CD14-positive monocyte (primary cell): ENCODE measurements around the gene CBLIF. TPM values are rescaled to one million over a fixed set of nuclear protein-coding genes. Genes with fewer than 3 reads are reported as not detected.

Experiments
- DNase-seq, 3 donors: peaks; one replicate each; pipeline ENCODE4 v3.0.0-alpha.2; 2011 to 2022
- H2AFZ ChIP-seq: 2 replicates; pipeline ENCODE4 v1.6.0; 2012; ENCODE audit warnings: mild to moderate bottlenecking, low read depth, low read length, inconsistent platforms; ENCODE audit not compliant: insufficient read depth, poor library complexity, severe bottlenecking
- H3K27ac ChIP-seq, 2 donors: 1 replicate in 1 of 2; 2 replicates in 1 of 2; pipeline ENCODE4 v1.5.1; 2012 to 2013; ENCODE audit warnings: low read length in 2 of 2, control low read depth in 1 of 2, inconsistent platforms in 1 of 2, low read depth in 1 of 2, mild to moderate bottlenecking in 1 of 2
- H3K27me3 ChIP-seq, 2 donors: one replicate each; pipeline versions ENCODE4 v1.6.0 to v1.6.1; 2011 to 2013; ENCODE audit warnings: low read length in 2 of 2; ENCODE audit not compliant: control insufficient read depth in 2 of 2, insufficient read depth in 2 of 2
- H3K36me3 ChIP-seq, 2 donors: replicated peaks in 1 of 2; 1 replicate in 1 of 2; 2 replicates in 1 of 2; pipeline versions ENCODE4 v1.5.1 to v1.6.1; 2012 to 2013; ENCODE audit warnings: low read length in 2 of 2, control low read depth in 1 of 2, inconsistent platforms in 1 of 2, mild to moderate bottlenecking in 1 of 2; ENCODE audit not compliant: insufficient read depth in 2 of 2, control insufficient read depth in 1 of 2
- H3K4me1 ChIP-seq, 2 donors: 1 replicate in 1 of 2; 2 replicates in 1 of 2; pipeline versions ENCODE4 v1.5.1 to v1.6.1; 2012 to 2013; ENCODE audit warnings: low read length in 2 of 2, control low read depth in 1 of 2, inconsistent platforms in 1 of 2, mild to moderate bottlenecking in 1 of 2, moderate library complexity in 1 of 2; ENCODE audit not compliant: insufficient read depth in 2 of 2, control insufficient read depth in 1 of 2
- H3K4me2 ChIP-seq: replicated peaks from 2 replicates; pipeline ENCODE3; 2012; ENCODE audit warnings: low read length, moderate library complexity, mild to moderate bottlenecking; ENCODE audit not compliant: poor library complexity, severe bottlenecking; ENCODE audit errors: extremely low read depth
- H3K4me3 ChIP-seq, 3 experiments: fragments of 200-600 bp in 1 of 3; sonication (generic) in 1 of 3; replicated peaks in 1 of 3; 1 replicate in 2 of 3; 2 replicates in 1 of 3; pipeline ENCODE4 v1.5.1; 2011 to 2013; ENCODE audit warnings: low read length in 3 of 3, mild to moderate bottlenecking in 3 of 3, control low read depth in 2 of 3, low read depth in 2 of 3, inconsistent platforms in 1 of 3, moderate library complexity in 1 of 3
- H3K79me2 ChIP-seq: 2 replicates; pipeline ENCODE4 v1.6.0; 2012; ENCODE audit warnings: mild to moderate bottlenecking, control low read depth, inconsistent platforms, low read length, moderate library complexity; ENCODE audit not compliant: insufficient read depth
- H3K9ac ChIP-seq: 2 replicates; pipeline ENCODE4 v1.6.0; 2017; ENCODE audit warnings: low read length, mild to moderate bottlenecking; ENCODE audit not compliant: insufficient read depth, poor library complexity, severe bottlenecking
- H3K9me3 ChIP-seq, 2 donors: replicated peaks in 1 of 2; 1 replicate in 1 of 2; 2 replicates in 1 of 2; pipeline versions ENCODE4 v1.5.1 to v1.6.1; 2012 to 2013; ENCODE audit warnings: low read length in 2 of 2, control low read depth in 1 of 2; ENCODE audit not compliant: control insufficient read depth in 1 of 2, insufficient read depth in 1 of 2
- H4K20me1 ChIP-seq: 2 replicates; pipeline ENCODE4 v1.6.0; 2012; ENCODE audit warnings: mild to moderate bottlenecking, low read length, control low read depth, moderate library complexity; ENCODE audit not compliant: insufficient read depth
- H3K27ac Mint-ChIP-seq, 7 donors: one replicate each; pipeline ENCODE4 v1.8.0; 2020; ENCODE audit warnings: mild to moderate bottlenecking in 7 of 7, mixed read lengths in 7 of 7, moderate library complexity in 6 of 7, inconsistent platforms in 2 of 7
- H3K27me3 Mint-ChIP-seq, 3 donors: one replicate each; pipeline ENCODE4 v1.8.0; 2021 to 2022; ENCODE audit warnings: low read depth in 3 of 3, mild to moderate bottlenecking in 3 of 3, mixed read lengths in 3 of 3, moderate library complexity in 3 of 3, inconsistent platforms in 1 of 3
- H3K36me3 Mint-ChIP-seq, 2 donors: one replicate each; pipeline ENCODE4 v1.8.0; 2020; ENCODE audit warnings: mixed read lengths in 2 of 2, inconsistent platforms in 1 of 2, mild to moderate bottlenecking in 1 of 2
- H3K4me1 Mint-ChIP-seq: one replicate; pipeline ENCODE4 v1.8.0; 2020; ENCODE audit warnings: mild to moderate bottlenecking, mixed read lengths
- H3K4me3 Mint-ChIP-seq, 2 donors: one replicate each; pipeline ENCODE4 v1.8.0; 2020; ENCODE audit warnings: mild to moderate bottlenecking in 2 of 2, mixed read lengths in 2 of 2, moderate library complexity in 1 of 2
- H3K9me3 Mint-ChIP-seq, 7 donors: one replicate each; pipeline ENCODE4 v1.8.0; 2020 to 2022; ENCODE audit warnings: mixed read lengths in 7 of 7, mild to moderate bottlenecking in 6 of 7, moderate library complexity in 6 of 7, inconsistent platforms in 2 of 7
- CTCF ChIP-seq: fragments of 200-600 bp; IDR thresholded peaks from one replicate; pipeline ENCODE4 v1.8.0; 2022; ENCODE audit warnings: antibody characterized with exemption, mild to moderate bottlenecking
- WGBS: methylation state at CpG from one replicate; pipeline ENCODE4 v1.1.5; 2013; ENCODE audit warnings: missing lambda C conversion rate; ENCODE audit not compliant: insufficient coverage; 5-methylcytosine and 5-hydroxymethylcytosine counted together
- intact Hi-C, 2 donors: fragments of 100-400 bp; cut with micrococcal nuclease; formaldehyde crosslinking; loops; one replicate each; pipeline versions ENCODE4 v1.15.0 to v1.15.1; 2023
- polyA plus RNA-seq, 3 donors: library from polyadenylated mRNA; depleted of rRNA in 1 of 3; unstranded in 2 of 3; stranded (reverse) in 1 of 3; fragments of 300-500 nt in 2 of 3; fragments of >200 nt in 1 of 3; fragmentation: Illumina TruSeq in 2 of 3; gene quantifications; 1 replicate in 2 of 3; 2 replicates in 1 of 3; pipeline ENCODE4 v1.2.3, GENCODE V29; 2012 to 2021

Gene CBLIF
- polyA plus RNA-seq, 3 donors = not detected

DNA sequence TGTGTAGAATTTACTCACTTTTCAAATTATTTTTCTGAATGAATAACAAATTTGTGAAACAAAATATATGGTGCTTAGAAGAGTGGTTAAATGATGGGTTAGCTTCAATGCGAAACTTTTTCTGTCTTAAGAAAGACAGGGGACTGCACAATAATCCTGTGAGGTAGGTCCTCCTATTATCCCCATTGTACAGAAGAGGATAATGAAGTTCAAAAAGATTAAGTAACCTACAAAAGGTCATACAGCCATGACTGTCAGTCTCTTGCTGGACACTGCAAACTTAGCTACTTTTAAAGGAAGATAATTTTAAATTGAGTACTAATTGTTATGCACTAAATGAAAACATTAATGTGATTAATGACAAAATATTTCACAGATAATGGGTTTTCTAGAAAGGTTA lies 38.3 kb upstream of the CBLIF start:
- Histone ChIP-seq H3K4me3 (no peak overlapping the region), H4K20me1 (no peaks in the 10 kb centered on the region), H3K27me3 (no peaks in the 10 kb centered on the region), H3K27ac (no peak overlapping the region), H3K9me3 (peaks cover 0 to 7% of the 10 kb centered on the region in 2 donors), H3K79me2 (no peaks in the 10 kb centered on the region), H3K4me1 (no peaks in the 10 kb centered on the region), H3K36me3 (no peaks in the 10 kb centered on the region), H2AFZ (no peak overlapping the region), H3K4me2 (no peak overlapping the region), H3K9ac (no peak overlapping the region)
- Mint-ChIP-seq H3K9me3 (peaks cover 8 to 22% (median 16%) of the 10 kb centered on the region in 7 donors), H3K36me3 (no peaks in the 10 kb centered on the region), H3K4me1 (no peaks in the 10 kb centered on the region), H3K27ac (no peak overlapping the region), H3K4me3 (no peak overlapping the region), H3K27me3 (no peaks in the 10 kb centered on the region)
- TF ChIP-seq CTCF = no peak
- WGBS = no CpG with 5 or more reads among the region's 1 CpG
- intact Hi-C loops = no loop called here
- DNase-seq = no peak

- H3K36me3 ChIP-seq = no peaks in the 10 kb centered on the region
- H3K9me3 Mint-ChIP-seq = no peaks in the 10 kb centered on the region
- H3K4me3 ChIP-seq = no peak overlapping the region
- no peak overlapping the region for H3K27ac Mint-ChIP-seq
- H3K36me3 Mint-ChIP-seq = no peaks in the 10 kb centered on the region
- H3K4me2 ChIP-seq = no peak overlapping the region
- H3K27ac ChIP-seq = no peak overlapping the region
- H2AFZ ChIP-seq = no peak overlapping the region
- H4K20me1 ChIP-seq = no peaks in the 10 kb centered on the region
- no peaks in the 10 kb centered on the region for H3K4me1 ChIP-seq
- no peak for DNase-seq
- no peak overlapping the region for H3K4me3 Mint-ChIP-seq
- TF ChIP-seq CTCF = no peak
- no peak overlapping the region for H3K9ac ChIP-seq
- intact Hi-C loops = no loop called here
- H3K27me3 ChIP-seq = no peaks in the 10 kb centered on the region
- no peaks in the 10 kb centered on the region for H3K4me1 Mint-ChIP-seq
- H3K27me3 Mint-ChIP-seq = no peaks in the 10 kb centered on the region
- H3K9me3 ChIP-seq = no peaks in the 10 kb centered on the region
- H3K79me2 ChIP-seq = no peaks in the 10 kb centered on the region
- no CpG with 5 or more reads among the region's 1 CpG for WGBS
Observed at GRCh38 chr11:59879567-59879966, 34.3 kb upstream of the CBLIF start.
